ENCODE measurements around the gene FGD5.
"Not testable (repeated sequence)": the region's sequence is repeated elsewhere in the genome, so short reads cannot be mapped to it uniquely, and the experiment has no call there.

Gene FGD5

DNA sequence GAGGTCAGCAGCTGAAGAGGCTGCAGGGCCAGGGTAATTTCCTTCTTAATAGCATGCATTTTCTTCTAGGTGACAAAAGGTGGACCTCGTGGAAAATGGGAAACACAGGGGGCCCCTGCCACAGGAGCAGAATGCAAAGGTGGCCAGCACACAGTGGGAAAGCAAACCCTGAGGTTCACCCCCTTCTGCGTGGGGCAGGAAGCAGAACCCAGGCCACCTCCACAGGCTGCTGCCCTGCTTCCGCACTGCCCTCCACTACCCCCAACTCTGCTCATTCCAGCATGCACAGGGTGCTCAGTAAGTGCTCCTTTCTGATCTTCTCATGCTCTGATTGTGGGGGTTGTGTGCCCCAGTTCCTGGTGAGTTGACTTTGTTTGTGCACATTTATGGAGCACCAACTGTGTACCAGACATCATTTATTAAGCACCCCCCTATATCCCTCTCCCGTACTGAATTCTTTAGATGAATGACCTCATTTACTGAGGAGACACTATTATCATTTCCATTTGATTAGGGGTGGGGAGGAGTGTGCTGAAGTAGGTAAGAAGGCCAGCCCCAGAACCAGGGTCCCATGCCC lies 12.7 kb upstream of the FGD5 start:
- no peak for DNase-seq (ENCODE audit: low read depth in 2 of 2, low spot score in 1 of 2)

DNA sequence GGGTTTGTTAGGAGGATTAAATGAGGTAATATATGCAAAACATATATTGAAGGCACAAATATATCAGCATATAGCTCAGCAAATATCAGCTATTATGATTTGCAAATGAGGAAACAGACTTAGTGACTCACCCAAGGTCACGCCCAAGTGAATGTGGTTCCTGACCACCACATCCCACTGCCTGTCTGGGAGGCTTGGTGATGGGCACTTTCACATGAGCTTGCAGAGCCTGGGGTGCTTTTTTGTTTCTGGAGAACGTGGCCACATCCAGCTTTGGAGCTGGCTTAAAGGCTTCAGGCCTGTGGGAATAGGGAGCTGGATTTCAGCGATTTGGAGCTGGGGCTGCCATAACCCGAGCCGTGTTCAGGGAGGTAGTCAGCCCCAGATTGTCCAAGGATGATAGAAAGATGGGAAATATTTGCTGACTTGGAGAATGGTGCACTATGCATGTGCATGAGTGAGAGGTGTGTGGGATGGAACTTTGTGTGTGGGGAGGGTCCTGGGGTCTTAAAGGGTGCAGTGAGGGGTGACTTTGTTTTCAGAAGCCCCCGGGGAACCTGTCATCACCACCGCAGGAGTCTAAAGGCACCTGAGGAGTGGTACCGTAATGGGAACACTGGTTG lies 12.0 kb upstream of the FGD5 start:
- no peak for DNase-seq (ENCODE audit: low read depth in 2 of 2, low spot score in 1 of 2)

- no peak for DNase-seq (ENCODE audit: low read depth in 2 of 2, low spot score in 1 of 2)
Measured at GRCh38 chr3:14808025-14808424, 10.7 kb upstream of the FGD5 start.

- DNase-seq (ENCODE audit: low read depth in 2 of 2, low spot score in 1 of 2), result no peak
Measured at GRCh38 chr3:14808502-14809266, 10.1 kb upstream of the FGD5 start.

DNA sequence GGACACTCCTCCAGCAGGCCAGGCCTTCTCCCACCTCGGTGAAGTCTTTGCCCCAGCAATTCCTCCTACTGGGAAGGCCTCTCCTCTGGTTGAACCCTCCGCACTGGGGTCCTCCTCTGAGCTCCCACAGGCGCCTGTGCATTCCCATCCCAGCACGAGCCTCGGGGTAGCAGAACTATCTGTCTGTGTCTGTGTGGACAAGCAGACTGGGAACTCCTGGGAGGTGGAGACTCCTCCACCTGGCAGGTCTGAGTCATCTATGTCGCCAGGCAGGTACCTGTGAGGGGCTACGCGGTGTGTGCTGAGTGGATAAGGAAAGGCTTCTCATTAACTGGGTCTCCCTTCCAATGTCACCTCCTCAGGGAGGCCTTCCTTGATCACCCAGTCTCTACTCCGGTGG lies 9.2 kb upstream of the FGD5 start:
- DNase-seq (ENCODE audit: low read depth in 2 of 2, low spot score in 1 of 2), result not testable (repeated sequence)

DNA sequence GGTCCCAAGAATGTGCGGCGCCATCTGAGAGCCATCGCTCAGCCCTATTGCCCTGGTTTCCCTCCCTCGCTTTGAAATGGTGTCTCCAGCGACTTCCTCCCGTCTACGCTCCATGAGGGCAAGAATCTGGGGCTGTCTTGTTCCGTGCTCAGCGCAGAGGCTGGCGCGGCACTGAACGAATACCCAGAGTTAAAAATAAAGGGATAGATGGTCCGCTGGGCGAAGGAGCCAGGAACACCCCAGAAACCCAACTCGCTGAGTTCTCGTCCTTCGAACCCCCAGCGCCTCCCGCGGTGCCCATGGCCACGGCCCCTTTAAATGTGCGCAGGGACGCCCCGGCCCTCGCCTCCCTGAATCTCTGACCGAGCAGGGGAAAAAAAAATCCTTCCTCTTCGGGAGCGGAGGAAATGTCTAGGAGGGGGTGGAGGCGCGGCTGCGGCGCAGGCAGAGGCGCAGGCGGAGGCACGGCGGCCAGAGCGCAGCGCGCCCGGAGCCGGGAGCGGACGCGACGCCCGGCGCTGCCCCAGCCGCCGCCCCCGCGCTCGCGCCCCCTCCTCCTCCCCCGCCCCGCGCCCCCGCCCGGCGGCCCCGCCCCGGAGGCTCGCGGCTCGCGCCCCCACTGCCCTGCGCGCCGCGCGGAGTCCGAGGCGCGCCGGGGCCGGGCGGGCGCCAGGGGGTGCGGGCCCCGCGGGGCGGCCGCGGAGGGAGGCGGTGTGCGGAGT lies 8.5 kb upstream of the FGD5 start:
- no peak for DNase-seq (ENCODE audit: low read depth in 2 of 2, low spot score in 1 of 2)

DNA sequence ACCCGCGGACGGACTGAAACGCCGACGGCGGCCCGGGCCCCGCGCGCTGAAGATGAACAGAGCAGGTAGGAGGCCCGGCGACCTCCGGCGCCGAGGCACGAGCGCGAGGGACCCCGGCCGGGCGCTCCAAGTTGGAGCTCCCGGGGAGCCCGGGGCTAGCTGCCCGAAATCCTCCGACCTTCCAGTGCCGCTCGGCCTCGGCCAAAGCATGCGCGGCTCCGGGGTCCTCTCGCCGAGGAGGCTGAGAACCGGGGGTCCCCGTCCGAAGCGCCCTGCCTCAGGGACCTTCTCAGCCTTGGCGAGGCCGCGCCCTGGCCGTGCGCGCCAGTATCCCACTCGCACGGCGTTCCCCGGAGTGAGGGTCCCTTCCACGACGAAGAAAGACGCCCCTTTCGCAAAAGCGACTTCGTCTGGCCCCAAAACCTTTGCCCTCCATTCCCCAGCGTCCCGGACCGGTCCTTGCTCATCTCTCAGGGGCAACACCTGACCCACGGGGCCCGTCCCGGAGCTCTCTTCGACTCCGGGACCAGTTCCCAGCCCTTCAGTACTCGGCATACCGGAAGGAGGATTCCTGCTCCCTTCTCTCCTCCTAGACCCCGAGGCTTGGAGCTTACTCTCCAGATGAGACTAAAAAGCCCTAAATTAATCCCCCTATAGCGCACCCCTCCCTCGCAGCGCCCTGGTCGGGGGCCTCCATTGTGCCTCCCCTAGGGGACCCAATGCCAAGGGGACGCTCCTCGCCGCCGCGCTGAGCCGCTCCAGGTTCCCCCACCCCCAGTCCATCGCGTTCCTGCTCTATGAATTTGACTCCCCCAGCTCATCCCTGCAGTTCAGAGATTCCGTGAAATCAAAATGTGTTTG lies 7.7 kb upstream of the FGD5 start:
- no peak for DNase-seq (ENCODE audit: low read depth in 2 of 2, low spot score in 1 of 2)

DNA sequence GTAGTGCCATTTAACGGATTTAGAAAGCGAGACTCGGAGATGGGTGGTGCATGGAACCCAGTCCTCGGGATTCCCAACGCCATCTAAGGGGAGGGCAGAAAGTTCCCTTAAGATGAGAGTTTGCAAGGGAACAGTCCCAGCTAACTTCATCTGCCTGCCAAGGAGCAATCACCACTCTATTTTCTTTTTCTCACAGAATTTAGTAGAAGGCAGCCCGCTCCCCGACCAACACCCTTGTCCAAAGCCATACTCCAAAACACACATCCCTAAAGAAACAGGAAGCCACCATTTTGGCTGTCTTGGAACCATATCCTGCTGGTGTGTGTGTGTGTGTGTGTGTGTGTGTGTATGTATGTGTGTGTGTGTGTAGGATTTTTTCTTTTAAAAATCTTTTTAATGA lies 7.1 kb upstream of the FGD5 start:
- DNase-seq (ENCODE audit: low read depth in 2 of 2, low spot score in 1 of 2), result no peak

- DNase-seq (ENCODE audit: low read depth in 2 of 2, low spot score in 1 of 2), result no peak
Measured at GRCh38 chr3:14812196-14812790, 6.5 kb upstream of the FGD5 start.

DNA sequence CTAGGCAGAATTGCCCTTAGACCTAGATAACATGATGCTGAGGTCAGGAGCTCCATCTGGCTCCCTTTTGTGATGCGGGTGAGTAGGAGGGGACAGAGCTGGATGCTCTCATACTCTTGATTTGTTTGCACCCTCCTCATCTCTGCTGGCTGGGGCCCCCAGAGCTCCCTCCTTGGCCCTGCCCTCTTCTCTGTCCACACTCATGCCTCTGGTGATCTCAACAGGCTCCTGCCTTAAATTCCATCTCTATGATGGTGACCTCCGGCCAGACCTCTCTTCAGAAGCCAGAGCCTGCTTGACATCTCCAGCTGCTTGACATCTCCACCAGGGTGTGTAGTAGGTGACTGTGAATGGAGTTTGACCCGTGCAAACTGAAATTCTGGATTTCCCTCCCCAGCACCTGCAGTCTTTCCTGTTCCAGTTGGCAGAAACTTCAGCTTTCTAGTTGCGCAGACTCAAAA lies 4.3 kb upstream of the FGD5 start:
- DNase-seq (ENCODE audit: low read depth in 2 of 2, low spot score in 1 of 2), result no peak

- DNase-seq (ENCODE audit: low read depth in 2 of 2, low spot score in 1 of 2), result no peak
Measured at GRCh38 chr3:14816359-14816758, 2.4 kb upstream of the FGD5 start.

DNA sequence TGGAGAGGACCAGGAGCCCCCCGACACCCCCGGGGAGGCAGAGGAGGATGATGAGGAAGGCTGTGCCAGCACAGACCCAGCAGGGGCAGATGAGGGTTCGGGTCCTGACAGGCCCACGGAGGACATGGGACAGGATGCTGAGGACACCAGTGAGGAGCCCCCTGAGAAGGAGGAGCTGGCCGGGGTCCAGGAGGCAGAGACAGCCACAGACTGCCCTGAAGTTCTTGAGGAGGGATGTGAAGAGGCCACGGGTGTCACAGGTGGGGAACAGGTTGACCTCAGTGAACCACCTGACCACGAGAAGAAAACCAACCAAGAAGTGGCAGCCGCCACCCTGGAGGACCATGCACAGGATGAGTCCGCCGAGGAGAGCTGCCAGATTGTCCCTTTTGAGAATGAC lies 909 bp downstream of the FGD5 start:
- DNase-seq (ENCODE audit: low read depth in 2 of 2, low spot score in 1 of 2), result no peak

GRCh38 chr3:14820156-14820555 lies 1.4 kb downstream of the FGD5 start:
- DNase-seq (ENCODE audit: low read depth in 2 of 2, low spot score in 1 of 2), result no peak

DNA sequence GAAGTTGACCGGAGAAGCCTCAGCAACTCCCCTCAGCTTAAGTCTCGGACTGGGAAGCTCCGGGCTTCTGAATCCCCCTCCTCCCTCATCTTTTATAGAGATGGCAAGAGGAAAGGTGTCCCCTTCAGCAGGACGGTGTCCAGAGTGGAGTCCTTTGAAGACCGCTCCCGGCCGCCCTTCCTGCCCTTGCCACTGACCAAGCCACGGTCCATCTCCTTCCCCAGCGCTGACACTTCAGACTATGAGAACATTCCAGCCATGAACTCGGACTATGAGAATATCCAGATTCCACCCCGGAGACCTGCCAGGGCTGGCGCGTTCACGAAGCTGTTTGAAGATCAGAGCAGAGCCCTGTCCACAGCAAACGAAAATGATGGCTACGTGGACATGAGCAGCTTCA lies 2.4 kb downstream of the FGD5 start:
- no peak for DNase-seq (ENCODE audit: low read depth in 2 of 2, low spot score in 1 of 2)

DNA sequence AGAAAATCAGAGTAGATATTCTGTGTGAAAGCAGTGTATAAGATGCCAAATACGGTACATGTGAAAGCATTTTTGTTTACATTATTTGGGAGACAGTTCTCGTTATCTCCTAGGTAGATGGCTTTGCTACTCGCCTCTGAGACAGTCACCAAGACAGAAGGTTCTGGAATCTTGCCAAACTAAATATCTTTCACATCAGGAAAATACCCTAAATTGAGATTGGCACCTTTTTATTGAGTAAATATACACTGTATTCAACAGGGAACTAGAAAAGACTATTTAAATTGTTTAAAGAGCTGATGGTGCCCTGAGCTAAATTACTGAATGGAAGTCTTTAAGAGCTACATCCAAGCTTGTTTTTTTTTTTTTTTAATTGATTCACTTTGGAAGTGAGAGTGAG lies 3.4 kb downstream of the FGD5 start:
- no peak for DNase-seq (ENCODE audit: low read depth in 2 of 2, low spot score in 1 of 2)

GRCh38 chr3:14822670-14823390 lies 4.1 kb downstream of the FGD5 start:
- no peak for DNase-seq (ENCODE audit: low read depth in 2 of 2, low spot score in 1 of 2)

DNA sequence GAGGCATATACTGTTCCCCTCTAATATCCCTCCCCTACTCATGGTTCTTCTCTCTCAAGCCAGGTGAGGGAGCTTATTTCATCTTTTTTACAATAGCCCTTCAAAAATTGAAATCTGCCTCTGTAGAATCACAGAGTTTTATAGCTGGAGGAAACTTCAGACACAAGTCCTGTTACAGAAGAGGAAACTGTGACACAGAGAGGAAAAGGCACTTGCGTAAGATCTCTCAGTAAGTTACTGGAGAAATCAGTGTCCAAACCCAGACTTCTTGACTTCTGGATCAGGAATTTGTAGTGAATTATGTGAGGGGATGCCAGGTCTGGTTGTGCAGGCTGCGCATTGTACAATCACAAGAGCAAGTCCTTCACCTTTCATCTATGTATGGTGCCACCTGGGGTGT lies 4.6 kb downstream of the FGD5 start:
- no peak for DNase-seq (ENCODE audit: low read depth in 2 of 2, low spot score in 1 of 2)

DNA sequence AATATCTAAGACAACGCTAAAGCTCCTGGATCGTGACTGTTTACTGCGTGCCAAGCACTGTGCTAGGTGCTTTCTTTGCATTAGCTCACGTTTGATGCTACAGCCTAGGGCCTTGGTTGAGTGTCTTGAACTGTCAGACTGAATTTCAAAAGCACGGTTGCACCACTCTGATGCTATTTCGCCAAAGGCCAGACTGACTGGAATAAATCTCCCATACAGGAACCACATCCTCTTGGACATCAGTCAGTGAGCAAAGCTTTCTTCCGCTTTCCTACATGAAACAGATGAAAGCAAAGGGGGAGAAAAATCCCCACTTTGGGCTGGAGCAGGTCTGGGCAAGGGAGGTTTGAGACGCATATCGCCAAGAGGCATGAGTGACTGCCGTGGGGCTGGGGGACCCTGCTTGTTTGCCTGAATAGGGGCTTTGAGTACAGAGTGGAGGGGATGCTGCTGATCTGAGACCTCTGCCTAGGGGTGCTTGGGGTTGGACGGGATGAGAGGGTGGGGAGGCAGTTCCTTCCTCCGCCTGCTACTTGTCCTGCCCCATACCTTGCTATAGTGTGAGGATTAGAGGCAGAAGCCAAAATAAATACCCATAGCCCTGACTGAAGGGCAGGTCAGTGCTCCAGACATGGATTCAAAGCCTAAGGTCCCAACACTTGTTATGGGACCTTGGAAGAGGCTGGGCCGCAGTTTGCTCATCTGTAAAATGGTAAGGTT lies 5.3 kb downstream of the FGD5 start:
- no peak for DNase-seq (ENCODE audit: low read depth in 2 of 2, low spot score in 1 of 2)

DNA sequence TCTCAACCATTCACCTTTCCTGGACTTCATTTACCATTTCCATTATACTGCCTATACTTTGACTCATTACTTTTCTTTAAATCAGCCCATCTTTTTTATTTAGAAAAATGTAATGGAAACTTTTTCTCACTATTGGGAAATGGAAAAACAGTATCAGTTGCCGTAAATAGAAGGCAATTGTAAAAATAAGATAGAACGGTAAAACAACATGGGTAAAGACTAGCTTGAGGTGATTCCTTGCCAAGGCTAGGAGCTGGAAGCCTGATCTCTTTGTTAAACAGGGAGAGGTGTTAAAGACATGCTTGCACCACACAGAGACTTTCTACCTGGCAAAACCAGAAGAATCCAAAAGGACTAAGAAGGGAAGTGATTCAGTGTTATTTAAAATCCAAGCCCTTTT lies 5.9 kb downstream of the FGD5 start:
- DNase-seq (ENCODE audit: low read depth in 2 of 2, low spot score in 1 of 2), result no peak

Data from stimulated activated CD8-positive, alpha-beta memory T cell treated with anti-CD3 and anti-CD28 coated beads, Interleukin-4, amount 100 ng/mL, for 1 hour (primary cell).